A172 (cell line): ENCODE data around the gene CRYBA1. TPM values are rescaled to one million over a fixed set of nuclear protein-coding genes. Genes with fewer than 3 reads are reported as not detected.
"Not testable (repeated sequence)": the region's sequence is repeated elsewhere in the genome, so short reads cannot be mapped to it uniquely, and the experiment has no call there.

Experiments
- DNase-seq: peaks from one replicate; pipeline ENCODE4 v3.0.0-alpha.2; 2015; ENCODE audit warnings: low spot score
- total RNA-seq: library from RNA; depleted of rRNA; stranded (reverse); fragments of >200 nt; shearing (Covaris generic); gene quantifications from 2 replicates; pipeline ENCODE4 v1.2.3, GENCODE V29; 2014; rRNA removed

CRYBA1 gene, protein sequence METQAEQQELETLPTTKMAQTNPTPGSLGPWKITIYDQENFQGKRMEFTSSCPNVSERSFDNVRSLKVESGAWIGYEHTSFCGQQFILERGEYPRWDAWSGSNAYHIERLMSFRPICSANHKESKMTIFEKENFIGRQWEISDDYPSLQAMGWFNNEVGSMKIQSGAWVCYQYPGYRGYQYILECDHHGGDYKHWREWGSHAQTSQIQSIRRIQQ
- not detected in 2 replicates for total RNA-seq

DNA sequence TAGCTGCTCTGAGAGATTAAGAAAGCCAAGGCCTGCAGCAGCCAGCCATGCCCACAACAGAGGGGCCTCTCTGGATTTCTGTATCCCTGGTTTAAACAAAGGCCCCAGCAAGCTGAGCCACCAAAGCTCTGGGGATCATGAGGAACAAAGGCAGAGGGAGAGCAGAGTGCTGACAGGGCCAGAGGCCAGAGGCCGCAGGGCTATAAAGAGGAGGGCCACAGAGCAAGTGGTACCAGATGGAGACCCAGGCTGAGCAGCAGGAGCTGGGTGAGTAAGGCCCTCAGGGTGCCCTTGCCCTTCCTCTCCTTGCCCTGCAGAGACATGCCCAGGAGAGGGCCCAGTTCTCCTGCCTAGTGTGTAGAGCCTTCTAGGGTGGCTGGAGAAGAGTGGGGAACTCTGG, at the start of gene CRYBA1:
TSS of gene CRYBA1 (plus strand) at position 232 of the 400 bp plus-strand sequence. CDS start at position 237, 5 bp downstream.
- DNase-seq = no peak

DNA sequence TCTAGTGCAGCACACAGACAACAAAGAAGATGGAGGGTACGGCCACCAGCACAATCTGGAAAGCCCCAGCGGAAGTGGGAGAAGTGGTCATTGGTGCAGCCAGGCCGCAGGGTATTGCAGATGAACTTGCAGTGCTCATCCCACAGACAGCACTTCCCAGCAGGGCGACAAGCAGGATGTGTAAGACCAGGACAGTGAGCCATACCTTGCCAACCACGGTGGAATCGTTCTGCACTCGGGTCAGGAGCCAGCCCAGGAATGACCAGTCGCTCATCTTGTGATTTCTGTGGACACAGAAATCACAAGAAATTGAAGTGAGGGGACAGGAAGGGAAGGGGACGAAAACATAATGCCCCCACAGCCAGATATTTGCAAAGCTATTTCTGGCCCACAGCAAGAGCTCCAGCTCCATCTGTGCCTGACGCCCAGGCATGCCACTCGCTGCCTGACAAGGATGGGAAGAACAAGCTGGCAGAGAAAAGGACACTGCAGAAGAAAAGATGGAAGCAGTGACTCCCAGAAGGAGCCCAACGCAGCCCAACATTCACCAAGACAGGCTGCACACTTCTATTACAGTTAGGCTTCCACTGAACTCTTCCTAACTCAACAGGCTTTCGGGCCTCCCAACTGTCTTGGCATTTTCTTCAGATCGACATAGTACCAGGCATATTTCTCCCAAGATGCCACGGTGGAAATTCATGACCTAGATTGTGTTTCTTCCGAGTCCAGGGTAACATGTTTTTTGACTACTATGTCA, 49.0 kb upstream of the CRYBA1 start:
- no peak for DNase-seq

DNA sequence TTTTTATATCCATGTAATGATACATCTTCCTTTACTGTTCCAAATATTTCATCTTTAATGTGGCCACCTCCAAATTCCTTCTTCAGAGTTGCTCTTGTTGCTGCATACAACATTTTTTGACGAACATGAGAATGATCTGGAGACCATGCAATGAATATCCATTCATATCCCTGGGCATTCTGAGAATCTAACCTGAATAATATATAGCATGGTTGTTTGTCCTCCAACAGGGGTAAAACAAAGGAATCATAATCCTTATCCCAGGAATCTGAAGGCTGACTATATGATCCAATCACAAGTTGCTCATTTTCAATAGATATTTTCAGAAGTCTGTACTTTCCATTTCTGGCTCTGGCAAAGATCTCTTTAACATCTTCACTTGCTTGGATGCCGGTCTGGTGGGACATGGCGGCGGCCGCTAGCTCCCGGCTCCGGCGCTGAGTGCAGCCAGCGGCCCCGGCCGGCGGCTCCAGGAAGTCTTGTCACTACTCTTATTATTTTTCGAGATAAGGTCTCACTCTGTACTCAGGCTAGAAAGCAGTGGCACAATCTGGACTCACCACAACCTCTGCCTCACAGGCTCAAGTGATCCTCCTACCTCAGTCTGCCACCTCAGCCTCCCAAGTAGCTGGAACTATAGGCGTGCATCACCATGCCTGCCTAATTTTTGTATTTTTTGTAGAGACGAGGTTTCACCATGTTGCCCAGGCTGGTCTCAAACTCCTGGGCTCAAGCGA, 42.4 kb upstream of the CRYBA1 start:
- DNase-seq = not testable (repeated sequence)

GRCh38 chr17:29205047-29205446, 41.6 kb upstream of the CRYBA1 start:
- DNase-seq = no peak

- no peak for DNase-seq
These were observed 38.7 kb upstream of the CRYBA1 start for GRCh38 chr17:29207975-29208374.

DNA sequence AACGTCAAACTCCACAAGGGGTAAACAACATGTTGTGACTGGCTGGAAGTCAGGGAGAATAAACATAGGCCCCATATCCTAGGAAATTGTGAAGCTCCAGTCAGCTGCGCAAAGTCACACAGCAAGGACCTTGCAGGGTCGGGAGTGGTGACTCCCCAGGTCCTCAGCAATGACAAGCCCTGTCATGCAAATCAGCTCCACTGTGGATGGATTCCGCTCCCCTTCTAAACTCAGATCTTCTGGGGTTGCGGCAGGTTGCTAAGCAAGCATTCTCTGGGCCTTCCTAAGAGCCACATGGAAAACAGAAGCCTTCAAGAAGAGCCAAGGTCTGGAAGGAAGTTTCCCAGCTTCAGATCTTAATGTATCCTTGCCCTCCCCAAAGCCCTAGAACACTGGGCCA, 37.6 kb upstream of the CRYBA1 start:
- no peak for DNase-seq

- no peak for DNase-seq
These were observed 35.8 kb upstream of the CRYBA1 start for GRCh38 chr17:29210879-29211278.

- DNase-seq = no peak
These were observed 34.5 kb upstream of the CRYBA1 start for GRCh38 chr17:29212094-29212631.

DNA sequence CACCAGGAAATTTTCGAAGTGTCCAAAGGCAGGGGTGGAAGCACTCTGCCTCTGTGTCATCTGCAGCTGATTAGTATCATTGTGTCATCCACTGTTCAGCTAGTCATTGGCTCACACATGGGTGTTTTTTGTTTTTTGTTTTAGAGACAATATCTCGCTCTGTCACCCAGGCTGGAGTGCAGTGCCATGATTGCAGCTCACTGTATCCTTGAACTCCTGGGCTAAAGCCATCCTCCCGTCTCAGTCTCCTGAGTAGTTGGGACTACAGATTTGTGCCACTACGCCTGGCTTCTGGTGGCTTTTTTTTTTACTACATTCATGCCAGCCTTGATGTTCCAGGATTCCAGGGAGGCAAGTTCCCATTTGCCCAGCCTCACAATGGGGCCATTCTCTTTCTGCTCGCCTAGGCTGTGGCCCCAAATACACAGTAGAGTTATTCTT, 34.0 kb upstream of the CRYBA1 start:
- DNase-seq = peak; percentile 24

- DNase-seq = no peak
These were observed 32.2 kb upstream of the CRYBA1 start for GRCh38 chr17:29214215-29215146.

- no peak for DNase-seq
These were observed 31.5 kb upstream of the CRYBA1 start for GRCh38 chr17:29215174-29215573.

GRCh38 chr17:29215717-29216116, 30.9 kb upstream of the CRYBA1 start:
- DNase-seq = peak; percentile 41

GRCh38 chr17:29216181-29216580, 30.5 kb upstream of the CRYBA1 start:
- no peak for DNase-seq

DNA sequence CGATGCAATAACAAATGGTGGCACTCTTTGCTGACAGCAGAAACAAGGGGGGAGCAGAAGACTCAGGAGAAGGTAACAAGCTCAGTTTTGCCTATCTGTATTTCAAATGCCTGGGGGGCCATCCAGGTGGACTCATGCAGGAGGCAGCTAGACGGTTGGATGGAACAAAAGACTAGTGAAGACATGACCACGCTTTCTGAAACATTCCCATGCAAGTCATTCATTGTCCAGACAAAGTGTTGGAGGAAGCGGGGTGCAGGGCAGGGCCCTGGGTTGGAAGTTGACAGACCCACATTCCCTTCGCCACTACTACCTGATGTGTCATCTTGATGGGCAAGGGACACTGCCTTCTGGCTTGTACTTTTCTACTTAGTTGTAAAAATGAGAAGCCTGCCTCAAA, 29.8 kb upstream of the CRYBA1 start:
- no peak for DNase-seq

DNA sequence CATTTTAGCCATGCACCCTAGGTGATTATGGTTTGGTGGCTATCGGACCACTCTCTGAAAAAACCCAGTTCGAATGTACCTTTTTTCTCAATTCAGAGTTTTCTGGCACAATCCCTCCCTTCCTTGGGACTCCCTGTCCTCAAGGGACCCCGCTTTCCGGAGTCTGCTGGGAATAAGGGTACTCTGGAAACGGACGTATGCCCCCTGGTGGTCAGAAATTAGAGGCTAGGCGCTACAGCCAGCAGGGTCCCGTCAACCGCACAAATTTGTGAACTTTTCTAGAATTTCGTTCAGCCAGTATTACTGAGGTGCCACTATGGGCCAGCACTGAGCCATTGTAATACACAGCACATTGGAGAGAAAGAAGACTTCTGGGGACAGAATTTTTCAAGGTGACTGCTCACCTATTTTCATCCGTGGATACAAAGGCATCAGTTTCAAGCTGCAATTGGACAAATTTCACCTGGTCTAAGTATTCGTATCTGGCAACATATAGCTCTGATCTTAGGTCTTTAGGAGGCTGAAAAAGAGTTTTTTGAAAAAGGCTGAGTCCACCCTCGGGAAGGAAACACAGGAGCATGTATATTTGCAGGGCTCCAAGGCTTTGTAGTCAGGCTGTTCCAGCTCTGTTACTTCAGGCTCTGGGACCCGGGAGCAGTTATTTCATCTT, 27.1 kb upstream of the CRYBA1 start:
- DNase-seq = peak; percentile 85

- not testable (repeated sequence) for DNase-seq
These were observed 25.3 kb upstream of the CRYBA1 start for GRCh38 chr17:29221338-29221737.

DNA sequence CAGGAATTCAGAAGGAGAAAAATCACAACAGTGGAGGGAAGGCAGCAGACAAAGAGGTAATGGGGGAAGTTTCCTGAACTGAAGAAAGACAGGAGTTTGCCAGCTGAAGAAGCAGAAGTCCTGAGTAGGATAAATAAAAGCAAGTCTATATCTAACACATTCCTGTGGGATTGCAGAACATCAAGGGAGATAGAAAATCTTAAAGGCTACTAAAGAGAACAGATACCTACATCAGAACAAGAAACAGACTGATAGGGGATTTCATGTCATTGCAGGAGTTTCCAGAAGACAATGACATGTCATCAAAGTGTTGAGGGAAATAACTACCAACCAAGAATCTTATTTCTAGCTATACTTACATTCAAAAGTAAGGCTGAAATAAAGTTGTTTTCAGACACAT, 21.3 kb upstream of the CRYBA1 start:
- DNase-seq = no peak

GRCh38 chr17:29233301-29233700, 13.4 kb upstream of the CRYBA1 start:
- no peak for DNase-seq

- DNase-seq = not testable (repeated sequence)
These were observed 11.7 kb upstream of the CRYBA1 start for GRCh38 chr17:29234972-29235371.

- no peak for DNase-seq
These were observed 10.8 kb upstream of the CRYBA1 start for GRCh38 chr17:29235904-29236303.
